ENCODE results near the gene RAB11FIP3. TPM values are rescaled to one million over a fixed set of nuclear protein-coding genes. Genes with fewer than 3 reads are reported as not detected.
"Not testable (repeated sequence)": the region's sequence is repeated elsewhere in the genome, so short reads cannot be mapped to it uniquely, and the experiment has no call there.

RAB11FIP3 gene
- polyA plus RNA-seq, 4 donors: 72.7 to 100 (median 91.3) TPM

- DNase-seq (ENCODE audit: low read depth in 4 of 4, low spot score in 3 of 4): no peak
These were observed 32.4 kb downstream of the RAB11FIP3 start for GRCh38 chr16:457732-458400.

- DNase-seq (ENCODE audit: low read depth in 4 of 4, low spot score in 3 of 4): no peak
These were observed 34.3 kb downstream of the RAB11FIP3 start for GRCh38 chr16:459761-460160.

GRCh38 chr16:460787-461186, 35.3 kb downstream of the RAB11FIP3 start:
- DNase-seq (ENCODE audit: low read depth in 4 of 4, low spot score in 3 of 4): no peak

- DNase-seq (ENCODE audit: low read depth in 4 of 4, low spot score in 3 of 4): no peak
These were observed 37.6 kb downstream of the RAB11FIP3 start for GRCh38 chr16:463071-463470.

- no peak for DNase-seq (ENCODE audit: low read depth in 4 of 4, low spot score in 3 of 4)
These were observed 41.2 kb downstream of the RAB11FIP3 start for GRCh38 chr16:466651-467050.

- DNase-seq (ENCODE audit: low read depth in 4 of 4, low spot score in 3 of 4): not testable (repeated sequence)
These were observed 41.9 kb downstream of the RAB11FIP3 start for GRCh38 chr16:467249-467871.

GRCh38 chr16:468068-468821, 42.8 kb downstream of the RAB11FIP3 start:
- no peak for DNase-seq (ENCODE audit: low read depth in 4 of 4, low spot score in 3 of 4)

GRCh38 chr16:469459-469858, 44.0 kb downstream of the RAB11FIP3 start:
- DNase-seq (ENCODE audit: low read depth in 4 of 4, low spot score in 3 of 4): not testable (repeated sequence)

GRCh38 chr16:470418-470817, 45.0 kb downstream of the RAB11FIP3 start:
- DNase-seq (ENCODE audit: low read depth in 4 of 4, low spot score in 3 of 4): no peak

- DNase-seq (ENCODE audit: low read depth in 4 of 4, low spot score in 3 of 4): no peak
These were observed 46.1 kb downstream of the RAB11FIP3 start for GRCh38 chr16:471353-472198.

GRCh38 chr16:472199-472504, 46.7 kb downstream of the RAB11FIP3 start:
- no peak for DNase-seq (ENCODE audit: low read depth in 4 of 4, low spot score in 3 of 4)

GRCh38 chr16:473046-474043, 47.9 kb downstream of the RAB11FIP3 start:
- no peak for DNase-seq (ENCODE audit: low read depth in 4 of 4, low spot score in 3 of 4)

GRCh38 chr16:474420-475122, 49.1 kb downstream of the RAB11FIP3 start:
- DNase-seq (ENCODE audit: low read depth in 4 of 4, low spot score in 3 of 4): no peak

GRCh38 chr16:476039-476438, 50.6 kb downstream of the RAB11FIP3 start:
- no peak for DNase-seq (ENCODE audit: low read depth in 4 of 4, low spot score in 3 of 4)

GRCh38 chr16:477301-478157, 52.1 kb downstream of the RAB11FIP3 start:
- no peak for DNase-seq (ENCODE audit: low read depth in 4 of 4, low spot score in 3 of 4)

GRCh38 chr16:478287-478686, 52.8 kb downstream of the RAB11FIP3 start:
- DNase-seq (ENCODE audit: low read depth in 4 of 4, low spot score in 3 of 4): not testable (repeated sequence)

- no peak for DNase-seq (ENCODE audit: low read depth in 4 of 4, low spot score in 3 of 4)
These were observed 57.2 kb downstream of the RAB11FIP3 start for GRCh38 chr16:482468-483185.

Measured in right renal pelvis (tissue), 4 donors.